SK-N-SH (cell line): ENCODE measurements around the gene FCHO1.

Source experiments
- EP300 ChIP-seq, 2 experiments: IDR thresholded peaks; 2 replicates each; pipeline versions ENCODE4 v1.4.0 to v1.6.1; 2012; ENCODE audit warnings: borderline replicate concordance in 1 of 2, low read depth in 1 of 2, low read length in 1 of 2
- EZH2phosphoT487 ChIP-seq: fragments of 200-600 bp; sonication (generic); IDR thresholded peaks from 2 replicates; pipeline ENCODE4 v1.6.1; 2017; ENCODE audit warnings: low read depth, mixed run types, mild to moderate bottlenecking, antibody characterized with exemption, moderate library complexity, borderline replicate concordance
- FOSL2 ChIP-seq: IDR thresholded peaks from 2 replicates; pipeline ENCODE4 v1.4.0; 2012; ENCODE audit warnings: low read depth, mild to moderate bottlenecking, moderate library complexity, borderline replicate concordance
- GATA2 ChIP-seq: sonication (generic); formaldehyde crosslinking; IDR thresholded peaks from 2 replicates; pipeline ENCODE4 v1.5.0; 2020; ENCODE audit warnings: mild to moderate bottlenecking, missing genetic modification reagents
- NRF1 ChIP-seq: IDR thresholded peaks from 2 replicates; pipeline ENCODE4 v1.6.1; 2012; ENCODE audit warnings: low read depth, mild to moderate bottlenecking, low read length
- POLR2AphosphoS5 ChIP-seq: IDR thresholded peaks from 2 replicates; pipeline ENCODE4 v1.6.1; 2012; ENCODE audit warnings: low read depth, low read length
- RAD21 ChIP-seq: IDR thresholded peaks from 2 replicates; pipeline ENCODE4 v1.6.1; 2012; ENCODE audit warnings: mild to moderate bottlenecking, low read length
- RCOR1 ChIP-seq: fragments of 150-350 bp; IDR thresholded peaks from 2 replicates; pipeline ENCODE4 v1.6.1; 2017; ENCODE audit warnings: antibody characterized with exemption, low read length
- TEAD4 ChIP-seq: IDR thresholded peaks from 2 replicates; pipeline ENCODE4 v1.4.0; 2012; ENCODE audit warnings: mild to moderate bottlenecking, borderline replicate concordance; ENCODE audit not compliant: insufficient read depth
- TF ChIP-seq, protein P1 (sequence below): fragments of 200-600 bp; sonication (generic); IDR thresholded peaks from 2 replicates; pipeline ENCODE4 v1.6.1; 2017; ENCODE audit warnings: antibody characterized with exemption, mild to moderate bottlenecking, moderate library complexity
- TF ChIP-seq, protein P2 (sequence below): IDR thresholded peaks from 2 replicates; pipeline ENCODE4 v1.6.1; 2012; ENCODE audit warnings: mild to moderate bottlenecking, low read depth, low read length, moderate library complexity
- TF ChIP-seq, protein P3 (sequence below): IDR thresholded peaks from 2 replicates; pipeline ENCODE4 v1.4.0; 2012; ENCODE audit warnings: low read depth, borderline replicate concordance

DNA sequence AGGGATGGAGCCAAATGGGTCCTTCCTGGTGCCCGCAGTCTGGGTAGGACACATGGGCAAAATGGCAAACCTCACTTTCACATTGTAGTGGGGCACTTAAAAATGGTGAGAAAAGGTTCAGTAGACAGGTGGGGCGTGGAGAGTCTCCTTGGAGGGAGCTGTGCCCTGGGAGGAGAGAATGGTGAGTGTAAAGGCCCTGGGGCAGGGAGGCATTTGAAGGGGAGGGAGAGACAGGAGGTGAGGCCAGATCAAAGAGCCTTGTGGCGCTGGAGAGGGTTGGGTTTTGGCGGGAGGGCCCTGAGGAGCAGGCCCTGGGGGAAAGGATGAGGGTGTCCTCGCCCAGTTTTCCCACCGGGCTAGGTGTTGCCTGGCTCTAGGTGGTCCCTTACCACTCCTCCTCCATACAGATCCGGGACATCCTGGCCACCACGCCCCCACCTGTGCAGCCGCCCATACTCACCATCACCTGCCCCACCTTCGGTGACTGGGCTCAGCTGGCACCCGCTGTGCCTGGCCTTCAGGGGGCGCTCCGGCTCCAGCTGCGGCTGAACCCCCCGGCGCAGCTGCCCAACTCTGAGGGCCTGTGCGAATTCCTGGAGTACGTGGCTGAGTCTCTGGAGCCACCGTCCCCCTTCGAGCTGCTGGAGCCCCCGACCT lies 25.7 kb upstream of the FCHO1 start:
- TF ChIP-seq FOSL2 (no peak), TEAD4 (no peak), GATA2 (no peak), EP300 (IDR thresholded peaks at IDR 0.05; ENCODE audit: borderline replicate concordance in 1 of 2, low read depth in 1 of 2, low read length in 1 of 2) (no peak), EZH2phosphoT487 (no peak), POLR2AphosphoS5 (no peak), RAD21 (peak; percentile 38), RCOR1 (no peak), NRF1 (no peak)
- TF ChIP-seq, protein P1, sequence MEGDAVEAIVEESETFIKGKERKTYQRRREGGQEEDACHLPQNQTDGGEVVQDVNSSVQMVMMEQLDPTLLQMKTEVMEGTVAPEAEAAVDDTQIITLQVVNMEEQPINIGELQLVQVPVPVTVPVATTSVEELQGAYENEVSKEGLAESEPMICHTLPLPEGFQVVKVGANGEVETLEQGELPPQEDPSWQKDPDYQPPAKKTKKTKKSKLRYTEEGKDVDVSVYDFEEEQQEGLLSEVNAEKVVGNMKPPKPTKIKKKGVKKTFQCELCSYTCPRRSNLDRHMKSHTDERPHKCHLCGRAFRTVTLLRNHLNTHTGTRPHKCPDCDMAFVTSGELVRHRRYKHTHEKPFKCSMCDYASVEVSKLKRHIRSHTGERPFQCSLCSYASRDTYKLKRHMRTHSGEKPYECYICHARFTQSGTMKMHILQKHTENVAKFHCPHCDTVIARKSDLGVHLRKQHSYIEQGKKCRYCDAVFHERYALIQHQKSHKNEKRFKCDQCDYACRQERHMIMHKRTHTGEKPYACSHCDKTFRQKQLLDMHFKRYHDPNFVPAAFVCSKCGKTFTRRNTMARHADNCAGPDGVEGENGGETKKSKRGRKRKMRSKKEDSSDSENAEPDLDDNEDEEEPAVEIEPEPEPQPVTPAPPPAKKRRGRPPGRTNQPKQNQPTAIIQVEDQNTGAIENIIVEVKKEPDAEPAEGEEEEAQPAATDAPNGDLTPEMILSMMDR, result peak; percentile 52
- TF ChIP-seq, protein P2, sequence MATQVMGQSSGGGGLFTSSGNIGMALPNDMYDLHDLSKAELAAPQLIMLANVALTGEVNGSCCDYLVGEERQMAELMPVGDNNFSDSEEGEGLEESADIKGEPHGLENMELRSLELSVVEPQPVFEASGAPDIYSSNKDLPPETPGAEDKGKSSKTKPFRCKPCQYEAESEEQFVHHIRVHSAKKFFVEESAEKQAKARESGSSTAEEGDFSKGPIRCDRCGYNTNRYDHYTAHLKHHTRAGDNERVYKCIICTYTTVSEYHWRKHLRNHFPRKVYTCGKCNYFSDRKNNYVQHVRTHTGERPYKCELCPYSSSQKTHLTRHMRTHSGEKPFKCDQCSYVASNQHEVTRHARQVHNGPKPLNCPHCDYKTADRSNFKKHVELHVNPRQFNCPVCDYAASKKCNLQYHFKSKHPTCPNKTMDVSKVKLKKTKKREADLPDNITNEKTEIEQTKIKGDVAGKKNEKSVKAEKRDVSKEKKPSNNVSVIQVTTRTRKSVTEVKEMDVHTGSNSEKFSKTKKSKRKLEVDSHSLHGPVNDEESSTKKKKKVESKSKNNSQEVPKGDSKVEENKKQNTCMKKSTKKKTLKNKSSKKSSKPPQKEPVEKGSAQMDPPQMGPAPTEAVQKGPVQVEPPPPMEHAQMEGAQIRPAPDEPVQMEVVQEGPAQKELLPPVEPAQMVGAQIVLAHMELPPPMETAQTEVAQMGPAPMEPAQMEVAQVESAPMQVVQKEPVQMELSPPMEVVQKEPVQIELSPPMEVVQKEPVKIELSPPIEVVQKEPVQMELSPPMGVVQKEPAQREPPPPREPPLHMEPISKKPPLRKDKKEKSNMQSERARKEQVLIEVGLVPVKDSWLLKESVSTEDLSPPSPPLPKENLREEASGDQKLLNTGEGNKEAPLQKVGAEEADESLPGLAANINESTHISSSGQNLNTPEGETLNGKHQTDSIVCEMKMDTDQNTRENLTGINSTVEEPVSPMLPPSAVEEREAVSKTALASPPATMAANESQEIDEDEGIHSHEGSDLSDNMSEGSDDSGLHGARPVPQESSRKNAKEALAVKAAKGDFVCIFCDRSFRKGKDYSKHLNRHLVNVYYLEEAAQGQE, result no peak
- TF ChIP-seq, protein P3, sequence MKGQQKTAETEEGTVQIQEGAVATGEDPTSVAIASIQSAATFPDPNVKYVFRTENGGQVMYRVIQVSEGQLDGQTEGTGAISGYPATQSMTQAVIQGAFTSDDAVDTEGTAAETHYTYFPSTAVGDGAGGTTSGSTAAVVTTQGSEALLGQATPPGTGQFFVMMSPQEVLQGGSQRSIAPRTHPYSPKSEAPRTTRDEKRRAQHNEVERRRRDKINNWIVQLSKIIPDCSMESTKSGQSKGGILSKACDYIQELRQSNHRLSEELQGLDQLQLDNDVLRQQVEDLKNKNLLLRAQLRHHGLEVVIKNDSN, result no peak
